Retinal pigment epithelial cell (primary cell): ENCODE results near the gene DDX3X.
"Not testable (repeated sequence)": the region's sequence is repeated elsewhere in the genome, so short reads cannot be mapped to it uniquely, and the experiment has no call there.

Source experiments
- DNase-seq: peaks from one replicate; pipeline ENCODE4 v3.0.0-alpha.2; 2010; ENCODE audit warnings: low read depth
- H3K4me3 ChIP-seq: 2 replicates; pipeline ENCODE4 v1.5.1; 2011; ENCODE audit warnings: mild to moderate bottlenecking, low read length, control low read depth, moderate library complexity
- TF ChIP-seq, protein P1 (sequence below): conservative IDR thresholded peaks from 2 replicates; pipeline ENCODE4 v1.5.1; 2011; ENCODE audit warnings: low read depth, low read length, control low read depth, inconsistent platforms

DDX3X gene

DNA sequence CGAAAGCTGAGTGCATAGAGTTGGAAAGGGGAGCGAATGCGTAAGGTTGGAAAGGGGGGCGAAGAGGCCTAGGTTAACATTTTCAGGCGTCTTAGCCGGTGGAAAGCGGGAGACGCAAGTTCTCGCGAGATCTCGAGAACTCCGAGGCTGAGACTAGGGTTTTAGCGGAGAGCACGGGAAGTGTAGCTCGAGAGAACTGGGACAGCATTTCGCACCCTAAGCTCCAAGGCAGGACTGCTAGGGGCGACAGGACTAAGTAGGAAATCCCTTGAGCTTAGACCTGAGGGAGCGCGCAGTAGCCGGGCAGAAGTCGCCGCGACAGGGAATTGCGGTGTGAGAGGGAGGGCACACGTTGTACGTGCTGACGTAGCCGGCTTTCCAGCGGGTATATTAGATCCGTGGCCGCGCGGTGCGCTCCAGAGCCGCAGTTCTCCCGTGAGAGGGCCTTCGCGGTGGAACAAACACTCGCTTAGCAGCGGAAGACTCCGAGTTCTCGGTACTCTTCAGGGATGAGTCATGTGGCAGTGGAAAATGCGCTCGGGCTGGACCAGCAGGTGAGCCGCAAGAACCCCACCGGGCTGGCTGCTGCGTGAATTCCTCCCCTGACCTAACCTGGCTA lies at the start of gene DDX3X:
Gene DDX3X, plus strand, starts transcription at position 419 of the 619 bp plus-strand sequence. Its CDS starts 91 bp downstream, at position 510.
- TF ChIP-seq, protein P1, sequence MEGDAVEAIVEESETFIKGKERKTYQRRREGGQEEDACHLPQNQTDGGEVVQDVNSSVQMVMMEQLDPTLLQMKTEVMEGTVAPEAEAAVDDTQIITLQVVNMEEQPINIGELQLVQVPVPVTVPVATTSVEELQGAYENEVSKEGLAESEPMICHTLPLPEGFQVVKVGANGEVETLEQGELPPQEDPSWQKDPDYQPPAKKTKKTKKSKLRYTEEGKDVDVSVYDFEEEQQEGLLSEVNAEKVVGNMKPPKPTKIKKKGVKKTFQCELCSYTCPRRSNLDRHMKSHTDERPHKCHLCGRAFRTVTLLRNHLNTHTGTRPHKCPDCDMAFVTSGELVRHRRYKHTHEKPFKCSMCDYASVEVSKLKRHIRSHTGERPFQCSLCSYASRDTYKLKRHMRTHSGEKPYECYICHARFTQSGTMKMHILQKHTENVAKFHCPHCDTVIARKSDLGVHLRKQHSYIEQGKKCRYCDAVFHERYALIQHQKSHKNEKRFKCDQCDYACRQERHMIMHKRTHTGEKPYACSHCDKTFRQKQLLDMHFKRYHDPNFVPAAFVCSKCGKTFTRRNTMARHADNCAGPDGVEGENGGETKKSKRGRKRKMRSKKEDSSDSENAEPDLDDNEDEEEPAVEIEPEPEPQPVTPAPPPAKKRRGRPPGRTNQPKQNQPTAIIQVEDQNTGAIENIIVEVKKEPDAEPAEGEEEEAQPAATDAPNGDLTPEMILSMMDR: peak; percentile 30
- peak; percentile 69 for DNase-seq
- H3K4me3 ChIP-seq: peak within 1 kb of the TSS; percentile 99

DNA sequence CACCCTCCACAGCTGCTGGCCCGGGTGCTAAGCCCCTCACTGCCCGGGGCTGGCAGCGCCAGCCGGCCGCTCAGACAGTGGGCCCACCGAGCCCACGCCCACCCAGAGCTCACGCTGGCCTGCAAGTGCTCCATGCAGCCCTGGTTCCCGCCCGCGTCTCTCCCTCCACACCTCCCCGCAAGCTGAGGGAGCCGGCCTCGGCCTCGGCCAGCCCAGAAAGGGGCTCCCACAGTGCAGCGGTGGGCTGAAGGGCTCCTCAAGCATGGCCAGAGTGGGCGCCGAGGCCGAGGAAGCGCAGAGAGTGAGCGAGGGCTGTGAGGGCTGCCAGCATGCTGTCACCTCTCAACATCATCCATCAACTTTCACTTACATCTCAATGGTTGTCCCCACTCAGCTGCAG lies 48.0 kb upstream of the DDX3X start:
- not testable (repeated sequence) for DNase-seq, H3K4me3 ChIP-seq

DNA sequence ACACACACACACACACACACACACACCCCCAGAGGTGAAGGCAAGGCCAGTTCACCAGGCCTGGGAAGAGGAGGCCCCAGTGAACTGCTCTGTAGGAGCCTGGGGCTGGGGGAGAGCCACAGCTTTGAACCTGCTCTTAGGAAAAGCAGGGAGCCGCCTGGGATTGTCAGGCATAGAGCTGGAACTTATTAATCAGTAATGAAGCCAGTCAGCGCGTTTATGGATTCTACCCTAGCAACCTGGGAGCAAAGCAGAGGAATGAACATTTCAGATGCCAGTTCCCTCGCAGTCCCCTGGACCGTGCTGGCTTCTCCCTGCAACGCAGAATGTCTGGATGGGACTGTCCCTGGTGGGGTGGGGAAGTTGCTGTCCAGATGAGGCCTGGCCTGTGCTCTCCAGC lies 45.3 kb upstream of the DDX3X start:
- DNase-seq: no peak
- no peak overlapping the region for H3K4me3 ChIP-seq

DNA sequence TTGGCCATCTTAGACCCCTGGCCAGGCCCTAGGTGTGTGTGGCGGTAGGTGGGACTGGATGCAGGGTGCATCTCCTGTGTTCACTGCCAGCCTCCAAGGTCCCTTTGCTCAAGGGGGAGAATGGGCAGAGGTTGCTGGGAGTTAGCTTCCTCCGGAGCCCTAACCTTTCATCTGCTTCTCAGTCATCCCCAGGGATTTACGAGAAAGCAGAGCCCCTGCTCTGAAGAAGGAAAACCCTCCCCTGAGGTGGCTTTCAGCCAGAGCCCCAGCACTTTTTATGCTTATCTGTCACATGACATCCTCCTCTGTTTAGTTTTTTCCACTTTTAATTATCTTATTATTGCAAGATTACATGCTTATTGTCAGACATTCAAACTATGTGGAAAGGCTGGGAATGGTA lies 44.9 kb upstream of the DDX3X start:
- TF ChIP-seq, protein P1: no peak
- peak; percentile 27 for DNase-seq
- H3K4me3 ChIP-seq: no peak overlapping the region

More for the DNA sequence above, 45.3 kb upstream of the DDX3X start:
- TF ChIP-seq, protein P1: no peak

DNA sequence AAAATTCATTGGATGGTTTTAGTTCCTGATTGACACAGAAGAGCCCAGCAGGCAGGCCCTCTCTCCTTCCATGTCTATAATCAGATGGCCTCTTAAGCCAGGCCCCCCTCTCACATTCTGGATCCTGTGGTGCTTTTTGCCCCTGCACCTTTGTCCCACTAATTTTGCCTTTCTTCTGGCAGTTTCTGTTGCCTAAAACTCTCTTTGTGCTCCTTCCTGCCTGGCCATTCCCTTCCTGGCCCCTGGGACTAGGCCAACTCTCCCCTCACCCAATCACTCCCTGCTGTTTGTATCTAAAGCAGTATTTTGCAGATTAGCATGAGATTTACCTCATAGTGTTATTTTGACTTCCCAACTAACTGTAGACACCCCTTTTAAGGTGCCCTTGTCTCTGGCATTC lies 42.7 kb upstream of the DDX3X start:
- no peak for DNase-seq
- TF ChIP-seq, protein P1: no peak
- H3K4me3 ChIP-seq: no peak overlapping the region

DNA sequence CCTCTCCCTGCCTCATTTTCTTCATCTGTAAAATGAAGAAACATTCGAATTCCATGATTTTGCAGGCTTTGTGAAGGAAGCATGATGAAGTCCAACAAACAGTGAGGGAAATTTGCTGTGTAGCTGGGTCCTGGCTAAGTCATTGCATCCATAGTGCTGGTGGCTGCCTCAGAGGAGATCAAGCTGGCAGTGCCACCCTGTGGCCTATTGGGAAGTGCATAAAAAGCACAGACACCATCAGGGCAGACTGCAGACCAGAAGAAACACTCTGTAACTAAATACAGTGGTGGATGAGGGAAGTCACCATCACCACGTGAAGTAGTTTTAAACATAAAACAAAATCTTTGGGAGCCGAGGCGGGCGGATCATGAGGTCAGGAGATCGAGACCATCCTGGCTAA lies 40.7 kb upstream of the DDX3X start:
- TF ChIP-seq, protein P1: peak; percentile 46

DNA sequence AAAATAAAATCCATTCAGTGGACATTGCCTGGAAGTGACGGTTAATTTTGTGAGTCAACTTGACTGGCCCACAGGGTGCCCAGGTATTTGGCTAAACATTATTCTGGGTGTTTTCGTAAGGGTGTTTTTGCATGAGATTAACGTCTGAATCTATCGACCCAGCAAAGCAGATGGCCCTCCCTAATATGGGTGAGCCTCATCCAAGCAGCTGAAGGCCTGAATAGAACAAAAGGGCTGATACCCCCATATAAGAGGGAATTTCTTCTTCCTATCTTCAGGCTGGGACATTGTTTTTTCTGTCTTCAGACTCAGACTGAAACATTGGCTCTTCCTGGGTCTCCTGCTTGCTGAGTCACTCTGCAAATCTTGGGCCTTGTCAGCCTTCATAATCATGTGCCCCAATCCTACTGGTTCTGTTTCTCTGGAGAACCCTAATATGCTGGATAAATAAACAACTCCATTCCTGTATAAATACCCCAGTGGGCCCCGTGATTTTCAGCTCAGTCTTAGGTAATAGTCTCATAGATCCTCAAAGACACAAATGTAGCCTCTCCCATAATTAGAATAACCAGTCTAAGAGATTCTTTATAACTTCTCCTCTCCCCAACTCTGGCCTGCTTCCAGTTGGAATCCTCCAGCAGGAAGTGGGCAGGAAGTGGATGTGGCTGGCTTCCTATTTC lies 33.1 kb upstream of the DDX3X start:
- TF ChIP-seq, protein P1: no peak
- DNase-seq: peak; percentile 46
- no peak overlapping the region for H3K4me3 ChIP-seq

More for the DNA sequence above, 40.7 kb upstream of the DDX3X start:
- no peak for DNase-seq
- no peak overlapping the region for H3K4me3 ChIP-seq
